Right ventricle myocardium superior (tissue), 1 donor: ENCODE measurements around the gene ZC4H2. TPM values are rescaled to one million over a fixed set of nuclear protein-coding genes. Genes with fewer than 3 reads are reported as not detected.
"Not testable (repeated sequence)": the region's sequence is repeated elsewhere in the genome, so short reads cannot be mapped to it uniquely, and the experiment has no call there.

Experiments
- ATAC-seq: fragments of 200-7000 bp; cut with Tn5 transposase; one replicate; pipeline ENCODE4 v1.9.1; 2020; ENCODE audit warnings: mild to moderate bottlenecking; ENCODE audit not compliant: poor library complexity
- DNase-seq: peaks from one replicate; pipeline ENCODE4 v3.0.0-alpha.2; 2020
- intact Hi-C: fragments of 100-400 bp; cut with DNase I; formaldehyde crosslinking; loops from one replicate; pipeline ENCODE4 v1.11.2; 2022
- long read RNA-seq: library from polyadenylated mRNA; unstranded; transcript quantifications from one replicate; pipeline ENCODE4 v2.0.0, GENCODE V29; 2021
- total RNA-seq: library from RNA; stranded (reverse); fragmentation: NEBNext Ultra II Directional; extraction: Animal tissue kit (Norgen Biotek cat#: 25700); gene quantifications from one replicate; pipeline ENCODE4 v1.2.1, GENCODE V29; 2021
- donor health status: DM: no; HTN: yes; CAD: no; lungs with severe emphysema.

The ZC4H2 gene
- 4.8 TPM for total RNA-seq
- long read RNA-seq = 0 reads

DNA sequence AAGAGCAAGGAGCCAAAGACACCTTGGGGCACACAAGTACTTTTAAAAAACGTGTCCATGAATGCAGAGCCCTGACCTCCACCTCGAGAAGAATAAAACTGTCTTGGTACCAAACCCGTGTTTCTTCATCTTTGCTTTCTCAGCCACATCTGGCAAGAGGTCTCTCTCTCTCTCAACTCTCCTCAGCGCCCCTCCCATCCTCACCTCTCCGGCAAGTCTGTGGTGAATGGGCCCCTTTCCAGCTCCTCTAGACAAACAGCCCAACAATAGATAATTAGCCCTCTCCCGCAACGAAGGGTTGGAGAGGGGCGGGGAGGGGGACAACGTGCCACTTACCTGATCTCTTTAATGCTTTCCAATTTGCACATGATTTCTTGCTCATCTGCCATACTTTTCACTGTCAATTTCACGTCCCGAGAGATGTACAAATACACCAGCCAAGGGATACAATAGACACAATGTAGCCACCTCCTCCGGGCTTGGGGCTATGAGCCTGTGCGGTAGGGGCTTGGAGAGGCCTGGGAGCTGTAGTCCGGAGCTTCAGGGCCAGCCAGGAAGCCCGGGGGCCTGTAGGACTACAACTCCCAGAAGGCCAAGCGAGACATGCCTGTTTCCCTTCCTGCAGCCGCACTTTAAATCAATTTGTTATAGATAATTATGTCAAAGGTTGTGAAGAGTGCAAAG is at the start of gene ZC4H2:
ZC4H2 (minus strand) TSS at position 462 of the 684 bp plus-strand sequence; CDS start at position 389, 73 bp downstream.
- intact Hi-C loops = no loop called here
- ATAC-seq (peak; percentile 100), DNase-seq (peak; percentile 81)

DNA sequence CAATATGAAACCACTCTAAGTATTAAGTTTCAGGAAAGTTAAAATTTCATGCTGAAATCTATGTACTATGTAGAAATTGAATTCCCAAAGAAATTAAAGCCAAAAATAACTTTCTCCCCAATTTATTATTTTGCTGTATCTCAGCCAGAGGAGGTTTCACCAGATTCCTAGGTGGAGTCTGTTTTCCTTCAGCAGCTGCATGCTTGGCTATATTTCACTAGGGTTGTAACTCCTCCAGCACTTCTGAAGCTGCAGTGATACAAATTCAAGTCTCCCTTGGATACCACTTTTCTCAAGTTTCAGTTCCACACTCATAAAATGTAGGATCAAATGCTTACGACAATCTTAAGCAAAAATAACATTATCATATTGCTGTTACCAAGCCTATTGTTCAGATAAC is 41.2 kb upstream of the ZC4H2 start:
- ATAC-seq = no peak
- intact Hi-C loops = no loop called here
- DNase-seq = no peak

DNA sequence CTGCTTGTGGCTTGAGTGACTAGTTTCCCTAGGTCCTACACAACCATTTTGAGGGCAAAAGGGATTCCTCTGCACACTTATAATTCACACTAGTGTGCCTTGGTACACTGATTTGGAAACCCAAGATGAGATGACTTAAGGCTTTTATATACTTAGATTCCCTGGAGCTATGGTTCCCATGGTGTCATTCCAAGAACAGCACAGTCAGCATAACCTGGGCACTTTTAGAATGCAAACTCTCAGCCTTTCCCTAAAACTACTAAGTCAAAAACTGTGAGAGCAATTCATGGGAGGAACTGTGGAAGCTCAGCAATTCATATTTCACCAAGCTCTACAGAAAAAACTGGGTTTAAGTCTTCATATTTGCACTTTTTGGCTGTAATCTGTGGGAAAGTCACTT is 38.0 kb upstream of the ZC4H2 start:
- intact Hi-C loops = no loop called here
- DNase-seq (no peak), ATAC-seq (no peak)

DNA sequence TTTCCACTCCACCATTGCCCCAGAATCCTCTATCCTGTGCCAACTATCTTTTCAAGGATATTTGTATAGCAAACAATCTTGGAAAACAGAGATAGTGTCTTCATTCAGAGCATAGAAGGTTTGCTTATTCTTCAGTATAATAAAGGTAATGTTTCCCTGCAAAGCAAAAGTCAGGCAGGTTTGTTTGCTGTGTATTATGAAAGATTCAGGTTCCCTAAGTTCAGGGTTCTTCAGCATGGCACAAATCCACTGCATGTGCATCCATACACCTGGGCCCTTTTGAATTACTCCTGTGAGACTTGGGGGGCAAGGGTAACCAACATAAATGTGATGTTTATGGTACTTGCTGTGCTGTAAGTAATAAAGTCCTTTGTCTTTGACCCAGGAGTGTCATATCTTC is 33.2 kb upstream of the ZC4H2 start:
- DNase-seq (no peak), ATAC-seq (no peak)
- intact Hi-C loops = no loop called here

GRCh38 chrX:65002208-65002607 is 26.0 kb upstream of the ZC4H2 start:
- intact Hi-C loops, ATAC-seq, DNase-seq: not testable (repeated sequence)

- DNase-seq = no peak
- intact Hi-C loops = no loop called here
- ATAC-seq = no peak
These were observed 20.6 kb upstream of the ZC4H2 start for GRCh38 chrX:64996805-64997204.

- ATAC-seq (no peak), DNase-seq (no peak)
- intact Hi-C loops = no loop called here
These were observed 18.0 kb upstream of the ZC4H2 start for GRCh38 chrX:64994131-64994798.

GRCh38 chrX:64977830-64978229 is 1.6 kb upstream of the ZC4H2 start:
- no peak for DNase-seq
- intact Hi-C loops = no loop called here
- no peak for ATAC-seq

DNA sequence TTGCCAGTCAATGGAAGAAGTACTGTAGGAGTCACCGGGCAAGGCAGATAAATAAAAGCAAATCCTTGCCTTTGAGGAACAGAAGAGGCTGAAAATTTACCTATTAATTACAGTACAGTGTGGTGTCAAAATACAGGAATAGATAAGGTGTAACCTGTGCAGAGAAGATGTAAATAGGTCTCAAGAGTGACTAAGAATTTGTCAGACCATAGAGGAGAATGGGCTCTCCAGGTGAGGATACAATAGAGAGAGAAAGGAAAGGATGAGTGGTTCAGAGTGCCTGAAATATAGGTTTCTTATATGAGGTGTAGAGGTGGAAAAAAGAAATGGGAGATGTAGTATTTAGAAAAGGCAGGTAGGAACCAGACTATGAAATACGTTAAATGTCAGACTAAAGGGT is 801 bp upstream of the ZC4H2 start:
- intact Hi-C loops = no loop called here
- ATAC-seq (no peak), DNase-seq (no peak)

DNA sequence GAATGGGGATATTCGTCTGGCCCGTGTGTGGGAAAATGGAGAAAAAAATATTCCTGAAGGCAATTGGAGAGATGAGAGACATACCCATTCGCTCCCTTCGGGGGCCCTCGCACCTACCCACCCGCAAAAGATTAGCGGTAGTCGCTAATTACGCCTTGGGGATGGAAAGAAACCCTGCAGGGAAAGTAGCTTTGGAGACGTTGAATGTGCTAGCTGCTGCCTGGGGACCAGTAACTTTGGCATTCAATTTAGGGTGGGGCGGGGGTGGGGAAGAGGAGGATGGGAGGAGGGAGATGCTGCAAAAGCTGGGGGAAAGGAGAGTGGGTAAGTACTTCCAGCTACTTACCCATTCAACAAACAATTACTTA is 407 bp upstream of the ZC4H2 start:
- DNase-seq (no peak), ATAC-seq (no peak)
- intact Hi-C loops = no loop called here

- peak; percentile 79 for ATAC-seq
- intact Hi-C loops = no loop called here
- DNase-seq = peak; percentile 42
These were observed 759 bp downstream of the ZC4H2 start for GRCh38 chrX:64975491-64975890.

GRCh38 chrX:64925480-64925879 is 50.8 kb downstream of the ZC4H2 start:
- intact Hi-C loops = no loop called here
- ATAC-seq (no peak), DNase-seq (no peak)

- DNase-seq = no peak
- intact Hi-C loops = no loop called here
- no peak for ATAC-seq
These were observed 68.1 kb downstream of the ZC4H2 start for GRCh38 chrX:64908121-64908520.

- ATAC-seq = no peak
- DNase-seq = no peak
- intact Hi-C loops = no loop called here
These were observed 81.7 kb downstream of the ZC4H2 start for GRCh38 chrX:64894454-64895038.

GRCh38 chrX:64885850-64886249 is 90.4 kb downstream of the ZC4H2 start:
- no peak for ATAC-seq
- DNase-seq = no peak
- intact Hi-C loops = no loop called here

- DNase-seq, ATAC-seq, intact Hi-C loops: not testable (repeated sequence)
These were observed 97.5 kb downstream of the ZC4H2 start for GRCh38 chrX:64878709-64879108.

- no peak for ATAC-seq
These were observed 109.0 kb downstream of the ZC4H2 start for GRCh38 chrX:64867217-64867616.

More at GRCh38 chrX:64867217-64867616, 109.0 kb downstream of the ZC4H2 start:
- no peak for DNase-seq
- intact Hi-C loops = no loop called here
